Measurements from ENCODE around the gene FNDC3B.

The FNDC3B gene

GRCh38 chr3:172181932-172182586, 142.7 kb downstream of the FNDC3B start:
- H3K4me3 ChIP-seq (ENCODE audit: extremely low read depth, insufficient read depth, low read length, poor library complexity, severe bottlenecking), result no peak overlapping the region
- H3K27ac ChIP-seq (ENCODE audit: low read depth, low read length, severe bottlenecking), result peak overlapping the region; percentile 87
- 62 to 68% methylated on average over 5 to 6 of the region's 6 CpGs for WGBS, 2 experiments (ENCODE audit: insufficient coverage in 2 of 2)
- H3K36me3 ChIP-seq (ENCODE audit: control insufficient read depth, insufficient read depth, low read length), result peaks cover 35% of the 10 kb centered on the region
- H3K9me3 ChIP-seq (ENCODE audit: control insufficient read depth, low read length), result no peaks in the 10 kb centered on the region
- peaks cover 38% of the 10 kb centered on the region for H3K4me1 ChIP-seq (ENCODE audit: control insufficient read depth, insufficient read depth, low read length, poor library complexity, severe bottlenecking)

DNA sequence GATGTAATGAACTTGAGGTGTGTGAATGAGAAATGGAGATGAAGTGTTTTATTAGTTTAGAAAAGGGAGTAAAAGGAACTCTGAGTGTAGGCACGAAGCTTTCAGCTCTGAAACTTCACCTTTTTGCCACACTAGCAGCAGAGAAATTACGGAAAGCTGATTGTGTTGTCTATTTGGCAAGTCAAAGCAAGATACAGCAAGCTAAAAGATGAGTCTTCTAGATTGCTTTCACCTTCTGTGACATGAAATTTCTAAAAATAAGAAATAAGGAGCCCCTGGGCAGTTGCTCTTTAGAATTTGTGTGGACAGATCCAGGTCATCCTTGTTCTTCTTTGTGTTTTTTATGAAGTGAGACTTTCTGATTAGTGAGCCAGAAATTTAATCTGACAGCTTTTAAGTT, 143.4 kb downstream of the FNDC3B start:
- WGBS, 2 experiments (ENCODE audit: insufficient coverage in 2 of 2), result 69 to 100% methylated on average over 1 to 2 of the region's 2 CpGs
- Histone ChIP-seq H3K36me3 (ENCODE audit: control insufficient read depth, insufficient read depth, low read length) (peaks cover 34% of the 10 kb centered on the region), H3K9me3 (ENCODE audit: control insufficient read depth, low read length) (no peaks in the 10 kb centered on the region), H3K4me1 (ENCODE audit: control insufficient read depth, insufficient read depth, low read length, poor library complexity, severe bottlenecking) (peaks cover 38% of the 10 kb centered on the region), H3K4me3 (ENCODE audit: extremely low read depth, insufficient read depth, low read length, poor library complexity, severe bottlenecking) (no peak overlapping the region), H3K27ac (ENCODE audit: low read depth, low read length, severe bottlenecking) (peak overlapping the region; percentile 87)

DNA sequence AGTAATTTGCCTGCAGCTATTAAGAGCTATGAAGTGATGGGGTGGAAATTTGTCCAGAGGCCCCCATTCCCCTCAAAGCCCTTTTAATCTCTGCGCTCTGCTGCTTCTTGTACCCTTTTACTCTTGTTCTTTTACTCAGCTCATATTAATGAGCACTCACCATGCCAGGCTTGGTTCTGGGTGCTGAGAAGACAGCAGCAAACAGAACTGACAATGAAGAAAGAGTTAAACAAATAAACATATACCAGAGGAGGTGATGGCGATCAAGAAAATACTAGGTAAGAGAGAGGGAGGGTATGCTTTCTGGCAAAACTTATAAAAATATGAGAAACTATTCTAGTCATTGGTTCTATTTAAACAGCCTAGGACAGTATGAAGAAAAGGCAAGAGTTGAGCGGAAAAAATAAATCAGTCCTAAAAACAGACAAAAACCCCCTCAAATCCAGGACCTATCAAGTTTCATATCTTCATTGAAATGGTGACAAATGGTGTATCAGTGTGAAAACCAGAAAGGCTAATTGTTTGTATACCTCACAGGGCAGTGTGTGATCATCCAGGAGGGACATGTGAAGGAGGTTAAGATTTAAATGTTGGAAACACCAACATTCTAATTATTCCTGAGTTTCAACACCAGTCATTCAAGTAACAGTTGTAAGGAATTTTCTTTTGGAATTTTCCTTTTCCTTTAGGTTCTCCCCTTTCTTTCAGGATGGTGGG, 144.9 kb downstream of the FNDC3B start:
- H3K4me1 ChIP-seq (ENCODE audit: control insufficient read depth, insufficient read depth, low read length, poor library complexity, severe bottlenecking), result peaks cover 33% of the 10 kb centered on the region
- peaks cover 23% of the 10 kb centered on the region for H3K36me3 ChIP-seq (ENCODE audit: control insufficient read depth, insufficient read depth, low read length)
- H3K27ac ChIP-seq (ENCODE audit: low read depth, low read length, severe bottlenecking), result no peak overlapping the region
- no peaks in the 10 kb centered on the region for H3K9me3 ChIP-seq (ENCODE audit: control insufficient read depth, low read length)
- H3K4me3 ChIP-seq (ENCODE audit: extremely low read depth, insufficient read depth, low read length, poor library complexity, severe bottlenecking), result no peak overlapping the region
- no CpG with 5 or more reads among the region's 3 CpGs for WGBS, 2 experiments (ENCODE audit: insufficient coverage in 2 of 2)

GRCh38 chr3:172185907-172186306, 146.5 kb downstream of the FNDC3B start:
- Histone ChIP-seq H3K27ac (ENCODE audit: low read depth, low read length, severe bottlenecking) (no peak overlapping the region), H3K4me3 (ENCODE audit: extremely low read depth, insufficient read depth, low read length, poor library complexity, severe bottlenecking) (no peak overlapping the region), H3K9me3 (ENCODE audit: control insufficient read depth, low read length) (no peaks in the 10 kb centered on the region), H3K36me3 (ENCODE audit: control insufficient read depth, insufficient read depth, low read length) (peaks cover 23% of the 10 kb centered on the region), H3K4me1 (ENCODE audit: control insufficient read depth, insufficient read depth, low read length, poor library complexity, severe bottlenecking) (peaks cover 22% of the 10 kb centered on the region)
- 100% methylated on average over 1 of the region's 2 CpGs for WGBS, 2 experiments (ENCODE audit: insufficient coverage in 2 of 2)

GRCh38 chr3:172186607-172187006, 147.2 kb downstream of the FNDC3B start:
- no peaks in the 10 kb centered on the region for H3K9me3 ChIP-seq (ENCODE audit: control insufficient read depth, low read length)
- H3K36me3 ChIP-seq (ENCODE audit: control insufficient read depth, insufficient read depth, low read length), result peaks cover 23% of the 10 kb centered on the region
- no peak overlapping the region for H3K27ac ChIP-seq (ENCODE audit: low read depth, low read length, severe bottlenecking)
- no CpG with 5 or more reads among the region's 4 CpGs for WGBS, 2 experiments (ENCODE audit: insufficient coverage in 2 of 2)
- peaks cover 17% of the 10 kb centered on the region for H3K4me1 ChIP-seq (ENCODE audit: control insufficient read depth, insufficient read depth, low read length, poor library complexity, severe bottlenecking)
- no peak overlapping the region for H3K4me3 ChIP-seq (ENCODE audit: extremely low read depth, insufficient read depth, low read length, poor library complexity, severe bottlenecking)

DNA sequence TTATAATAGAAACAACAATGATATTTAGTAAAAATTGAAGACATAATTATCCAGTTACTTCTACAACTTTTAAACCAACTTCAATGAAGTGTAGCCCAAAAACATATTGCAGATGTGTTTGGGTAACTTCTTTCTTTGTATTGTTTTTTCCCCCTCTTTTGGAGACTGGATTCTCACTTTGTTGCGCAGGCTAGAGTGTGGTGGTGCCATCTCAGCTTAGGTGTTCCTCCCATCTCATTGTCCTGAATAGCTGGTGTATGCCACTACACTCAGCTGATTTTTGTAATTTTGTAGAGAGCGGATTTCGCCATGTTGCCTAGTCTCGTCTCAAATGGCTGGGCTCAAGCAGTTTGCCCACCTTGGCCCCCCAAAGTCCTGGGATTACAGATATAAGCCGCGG, 148.1 kb downstream of the FNDC3B start:
- Histone ChIP-seq H3K36me3 (ENCODE audit: control insufficient read depth, insufficient read depth, low read length) (peaks cover 23% of the 10 kb centered on the region), H3K27ac (ENCODE audit: low read depth, low read length, severe bottlenecking) (no peak overlapping the region), H3K9me3 (ENCODE audit: control insufficient read depth, low read length) (no peaks in the 10 kb centered on the region), H3K4me3 (ENCODE audit: extremely low read depth, insufficient read depth, low read length, poor library complexity, severe bottlenecking) (no peak overlapping the region), H3K4me1 (ENCODE audit: control insufficient read depth, insufficient read depth, low read length, poor library complexity, severe bottlenecking) (peaks cover 9% of the 10 kb centered on the region)
- WGBS, 2 experiments (ENCODE audit: insufficient coverage in 2 of 2), result 100% methylated on average over 4 of the region's 6 CpGs; no CpG with 5 or more reads in 1 of the 2 experiments

GRCh38 chr3:172188511-172188910, 149.1 kb downstream of the FNDC3B start:
- no peak overlapping the region for H3K27ac ChIP-seq (ENCODE audit: low read depth, low read length, severe bottlenecking)
- peaks cover 6% of the 10 kb centered on the region for H3K4me1 ChIP-seq (ENCODE audit: control insufficient read depth, insufficient read depth, low read length, poor library complexity, severe bottlenecking)
- peaks cover 23% of the 10 kb centered on the region for H3K36me3 ChIP-seq (ENCODE audit: control insufficient read depth, insufficient read depth, low read length)
- H3K4me3 ChIP-seq (ENCODE audit: extremely low read depth, insufficient read depth, low read length, poor library complexity, severe bottlenecking), result no peak overlapping the region
- WGBS, 2 experiments (ENCODE audit: insufficient coverage in 2 of 2), result 93 to 100% methylated on average over 7 of the region's 11 CpGs
- no peaks in the 10 kb centered on the region for H3K9me3 ChIP-seq (ENCODE audit: control insufficient read depth, low read length)

DNA sequence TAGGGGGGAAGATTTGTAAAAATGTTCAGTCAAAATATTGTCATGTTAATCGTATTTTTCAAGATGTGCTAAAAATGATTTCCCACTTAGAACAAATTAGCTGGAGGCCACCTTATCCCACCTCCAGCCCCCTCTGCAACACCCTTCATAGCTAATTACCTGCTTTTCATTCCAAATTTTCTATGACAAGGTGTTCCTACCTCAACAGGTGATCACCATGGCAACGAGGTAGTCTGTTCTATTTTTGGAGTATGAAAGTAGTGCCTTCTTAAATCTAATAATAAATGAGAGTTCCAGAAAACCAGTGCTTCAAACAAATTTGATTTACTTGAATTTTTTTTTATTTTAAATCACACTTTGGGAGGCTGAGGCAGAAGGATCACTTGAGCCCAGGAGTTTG, 149.8 kb downstream of the FNDC3B start:
- Histone ChIP-seq H3K9me3 (ENCODE audit: control insufficient read depth, low read length) (no peaks in the 10 kb centered on the region), H3K4me1 (ENCODE audit: control insufficient read depth, insufficient read depth, low read length, poor library complexity, severe bottlenecking) (peaks cover under 1% of the 10 kb centered on the region), H3K4me3 (ENCODE audit: extremely low read depth, insufficient read depth, low read length, poor library complexity, severe bottlenecking) (no peak overlapping the region), H3K27ac (ENCODE audit: low read depth, low read length, severe bottlenecking) (no peak overlapping the region), H3K36me3 (ENCODE audit: control insufficient read depth, insufficient read depth, low read length) (peaks cover 16% of the 10 kb centered on the region)
- WGBS, 2 experiments (ENCODE audit: insufficient coverage in 2 of 2), result 100% methylated on average over 1 of the region's 2 CpGs; no CpG with 5 or more reads in 1 of the 2 experiments

- Histone ChIP-seq H3K9me3 (ENCODE audit: control insufficient read depth, low read length) (no peaks in the 10 kb centered on the region), H3K36me3 (ENCODE audit: control insufficient read depth, insufficient read depth, low read length) (peaks cover 9% of the 10 kb centered on the region), H3K27ac (ENCODE audit: low read depth, low read length, severe bottlenecking) (no peak overlapping the region), H3K4me3 (ENCODE audit: extremely low read depth, insufficient read depth, low read length, poor library complexity, severe bottlenecking) (no peak overlapping the region), H3K4me1 (ENCODE audit: control insufficient read depth, insufficient read depth, low read length, poor library complexity, severe bottlenecking) (peaks cover 1% of the 10 kb centered on the region)
- 96 to 98% methylated on average over 5 of the region's 7 CpGs for WGBS, 2 experiments (ENCODE audit: insufficient coverage in 2 of 2)
Measured at GRCh38 chr3:172189987-172190603, 150.7 kb downstream of the FNDC3B start.

- Histone ChIP-seq H3K27ac (ENCODE audit: low read depth, low read length, severe bottlenecking) (no peak overlapping the region), H3K4me1 (ENCODE audit: control insufficient read depth, insufficient read depth, low read length, poor library complexity, severe bottlenecking) (peaks cover 4% of the 10 kb centered on the region), H3K4me3 (ENCODE audit: extremely low read depth, insufficient read depth, low read length, poor library complexity, severe bottlenecking) (no peak overlapping the region), H3K36me3 (ENCODE audit: control insufficient read depth, insufficient read depth, low read length) (peaks cover 6% of the 10 kb centered on the region), H3K9me3 (ENCODE audit: control insufficient read depth, low read length) (no peaks in the 10 kb centered on the region)
- WGBS, 2 experiments (ENCODE audit: insufficient coverage in 2 of 2), result 100% methylated on average over 1 to 2 of the region's 3 CpGs
Measured at GRCh38 chr3:172190980-172191379, 151.6 kb downstream of the FNDC3B start.

DNA sequence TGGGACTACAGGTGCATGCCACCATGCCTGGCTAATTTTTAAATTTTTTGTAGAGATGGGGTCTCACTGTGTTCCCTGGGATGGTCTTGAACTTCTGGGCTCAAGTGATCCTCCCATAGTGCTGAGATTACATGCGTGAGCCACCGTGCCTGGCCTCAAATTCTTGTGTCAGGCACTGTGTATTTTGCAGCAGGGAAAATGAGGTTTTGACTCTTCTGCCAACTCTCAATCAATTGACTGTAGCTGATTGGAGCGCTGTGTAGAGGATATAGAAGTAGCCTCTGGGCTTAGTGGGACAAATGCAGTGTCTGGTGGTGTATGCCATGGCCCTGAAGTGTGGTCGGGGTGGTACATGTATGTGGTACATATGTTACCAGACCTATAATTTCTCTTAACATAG, 152.3 kb downstream of the FNDC3B start:
- WGBS, 2 experiments (ENCODE audit: insufficient coverage in 2 of 2), result 83 to 92% methylated on average over 2 to 3 of the region's 4 CpGs
- Histone ChIP-seq H3K4me3 (ENCODE audit: extremely low read depth, insufficient read depth, low read length, poor library complexity, severe bottlenecking) (no peak overlapping the region), H3K9me3 (ENCODE audit: control insufficient read depth, low read length) (no peaks in the 10 kb centered on the region), H3K36me3 (ENCODE audit: control insufficient read depth, insufficient read depth, low read length) (peaks cover 6% of the 10 kb centered on the region), H3K4me1 (ENCODE audit: control insufficient read depth, insufficient read depth, low read length, poor library complexity, severe bottlenecking) (peaks cover 4% of the 10 kb centered on the region), H3K27ac (ENCODE audit: low read depth, low read length, severe bottlenecking) (no peak overlapping the region)
